Endothelial cell of hepatic sinusoid (primary cell): Measurements from ENCODE around the gene CADPS2.

ENCODE experiments used
- in situ Hi-C: cut with HindIII; loops from 2 replicates; pipeline ENCODE4 v1.10.0; 2017; ENCODE audit warnings: low sequenced_read_pairs

The CADPS2 gene

DNA sequence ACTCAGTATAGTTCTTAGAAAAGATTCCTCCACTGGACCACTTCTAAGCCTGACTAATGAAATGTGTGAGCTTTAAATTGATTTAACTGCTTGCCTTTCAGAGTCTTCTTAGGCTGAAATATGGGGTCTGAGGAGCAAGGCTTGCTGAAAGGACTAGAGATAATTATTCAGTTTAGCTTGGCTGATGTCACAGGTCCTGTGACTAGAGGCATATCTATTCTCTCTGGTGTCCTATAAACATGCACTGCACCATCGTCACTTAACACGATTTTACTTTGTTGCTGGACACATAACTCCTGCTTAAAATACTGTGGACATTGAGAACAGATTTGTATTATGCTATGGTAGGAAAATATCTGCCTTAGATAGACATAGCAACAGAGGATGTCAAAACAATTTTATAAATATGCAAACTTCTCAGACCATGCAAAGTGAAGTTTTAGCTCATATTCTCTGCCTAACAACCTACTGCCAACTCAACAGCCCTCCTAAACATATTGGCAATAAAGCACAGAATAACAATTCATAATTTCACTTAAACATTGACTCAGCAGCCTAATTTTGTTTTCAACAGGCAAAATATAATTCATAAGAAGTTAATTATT, 267.6 kb downstream of the CADPS2 start:
- in situ Hi-C loops = no loop called here

GRCh38 chr7:122616951-122617350, 269.3 kb downstream of the CADPS2 start:
- in situ Hi-C loops = no loop called here

DNA sequence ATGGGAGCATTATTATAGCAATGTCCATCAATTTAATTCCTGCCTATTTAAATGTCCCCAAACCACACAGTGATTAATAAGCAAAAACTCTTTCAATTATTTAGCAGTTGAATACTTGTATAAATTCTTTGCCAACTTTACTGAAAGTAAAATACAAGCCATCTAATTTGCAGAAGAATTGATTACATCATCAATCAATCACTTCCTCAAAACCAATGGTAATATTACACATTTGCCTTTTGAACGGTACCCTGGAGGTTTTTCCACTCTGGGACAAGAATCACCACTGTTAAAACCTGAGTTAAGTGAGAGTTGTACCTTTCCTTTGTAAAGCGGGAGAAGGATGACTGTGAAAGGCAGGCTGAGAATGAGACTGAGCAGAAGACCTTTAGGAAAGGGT, 280.3 kb downstream of the CADPS2 start:
- in situ Hi-C loops = no loop called here

DNA sequence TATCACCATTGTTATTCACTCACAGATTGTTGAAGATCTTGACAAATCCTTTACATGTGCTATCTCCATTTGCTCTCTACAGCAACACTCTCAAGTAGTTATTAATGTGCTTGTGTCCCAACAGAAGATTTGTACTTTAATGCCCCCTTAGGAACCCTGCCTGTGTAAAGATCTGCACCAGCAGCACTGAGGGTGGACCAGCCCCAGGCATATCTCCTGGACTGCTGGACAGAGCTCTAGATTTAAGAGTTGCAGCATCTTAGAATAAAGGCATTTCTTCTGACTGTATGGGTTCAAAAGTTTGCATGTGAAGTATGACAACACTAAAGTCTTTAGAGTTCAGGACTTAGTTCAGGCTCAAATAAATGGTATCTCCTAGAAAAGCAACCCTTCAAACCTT, 282.0 kb downstream of the CADPS2 start:
- in situ Hi-C loops = no loop called here

GRCh38 chr7:122602800-122603199, 283.5 kb downstream of the CADPS2 start:
- in situ Hi-C loops = no loop called here

- in situ Hi-C loops = no loop called here
Measured at GRCh38 chr7:122600630-122601029, 285.6 kb downstream of the CADPS2 start.

DNA sequence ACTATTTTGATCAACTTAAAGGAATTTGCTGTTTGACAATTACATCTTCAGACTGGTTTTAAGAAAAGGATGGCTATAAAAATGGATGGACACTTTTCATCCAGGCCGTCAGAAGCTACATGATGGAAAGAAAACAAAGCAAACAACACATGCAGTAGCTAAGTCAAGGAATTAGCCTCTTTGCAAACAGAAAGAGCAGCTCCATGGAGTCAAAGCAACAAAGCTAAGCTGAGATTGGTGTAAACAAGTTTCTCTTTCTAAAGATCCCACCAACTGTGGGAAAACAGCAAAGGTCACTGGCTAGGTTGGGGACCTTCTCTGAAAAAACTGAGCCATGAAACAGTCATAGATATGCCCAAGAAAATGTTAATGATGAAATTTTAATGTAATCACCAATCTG, 286.2 kb downstream of the CADPS2 start:
- in situ Hi-C loops = no loop called here

- in situ Hi-C loops = no loop called here
Measured at GRCh38 chr7:122597277-122597676, 289.0 kb downstream of the CADPS2 start.

DNA sequence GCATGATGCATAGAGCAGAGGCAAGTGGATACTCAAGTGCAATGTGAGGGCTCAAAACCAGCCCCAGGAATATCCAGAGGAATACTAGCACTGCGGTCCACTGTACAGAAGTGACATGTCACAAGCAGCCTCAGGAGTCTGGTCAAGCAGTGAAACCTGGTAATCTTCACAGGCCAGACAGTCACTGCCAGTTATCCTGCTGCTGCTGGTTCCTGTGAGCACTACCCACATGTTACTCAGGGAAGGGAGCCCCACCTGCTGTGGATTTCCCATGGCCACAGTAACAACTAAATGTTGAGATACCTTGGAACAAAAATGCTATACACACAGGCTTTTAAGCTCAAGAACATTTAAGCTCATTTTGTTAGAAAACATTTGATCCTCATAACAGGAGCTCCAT, 290.4 kb downstream of the CADPS2 start:
- in situ Hi-C loops = no loop called here

DNA sequence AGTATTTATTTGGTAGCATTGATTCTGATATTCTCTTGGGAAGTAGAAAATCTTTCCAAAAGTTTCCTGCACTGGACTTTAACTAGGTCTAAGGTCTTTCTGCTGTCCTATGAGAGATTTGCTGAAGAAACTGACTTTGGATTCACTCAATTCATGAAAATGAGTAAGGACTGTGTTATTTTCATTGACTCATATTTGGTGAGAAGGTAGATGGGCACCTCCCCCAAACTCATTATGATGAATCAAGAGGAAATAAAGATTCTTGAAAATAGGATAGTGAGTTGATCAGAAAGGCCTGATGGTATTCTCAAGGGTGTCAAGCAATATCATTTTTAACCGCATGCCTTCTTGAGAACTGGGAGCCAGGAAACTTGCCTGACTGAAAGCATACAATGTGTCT, 297.6 kb downstream of the CADPS2 start:
- in situ Hi-C loops = no loop called here

- in situ Hi-C loops = no loop called here
Measured at GRCh38 chr7:122584676-122585251, 301.5 kb downstream of the CADPS2 start.

DNA sequence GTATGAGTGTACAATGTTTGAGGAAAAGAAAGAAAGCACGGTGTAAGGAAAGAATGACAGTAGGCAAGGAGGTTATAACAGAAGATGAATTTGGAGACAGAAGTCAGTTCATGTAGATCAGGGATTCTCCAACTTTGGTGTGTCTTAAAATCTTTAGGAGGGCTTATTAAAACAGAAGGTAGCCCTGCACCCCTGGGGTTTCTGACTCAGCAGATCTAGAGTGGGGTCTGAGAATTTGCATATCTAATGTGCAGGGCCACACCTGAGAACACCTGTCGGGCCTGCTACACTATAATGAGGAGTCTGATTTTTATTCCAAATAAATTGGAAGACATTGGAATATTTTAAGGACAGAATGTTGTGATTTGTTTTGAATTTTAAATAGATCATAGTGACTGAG, 307.9 kb downstream of the CADPS2 start:
- in situ Hi-C loops = no loop called here

- in situ Hi-C loops = no loop called here
Measured at GRCh38 chr7:122577449-122578003, 308.7 kb downstream of the CADPS2 start.

GRCh38 chr7:122572706-122573105, 313.6 kb downstream of the CADPS2 start:
- in situ Hi-C loops = no loop called here

DNA sequence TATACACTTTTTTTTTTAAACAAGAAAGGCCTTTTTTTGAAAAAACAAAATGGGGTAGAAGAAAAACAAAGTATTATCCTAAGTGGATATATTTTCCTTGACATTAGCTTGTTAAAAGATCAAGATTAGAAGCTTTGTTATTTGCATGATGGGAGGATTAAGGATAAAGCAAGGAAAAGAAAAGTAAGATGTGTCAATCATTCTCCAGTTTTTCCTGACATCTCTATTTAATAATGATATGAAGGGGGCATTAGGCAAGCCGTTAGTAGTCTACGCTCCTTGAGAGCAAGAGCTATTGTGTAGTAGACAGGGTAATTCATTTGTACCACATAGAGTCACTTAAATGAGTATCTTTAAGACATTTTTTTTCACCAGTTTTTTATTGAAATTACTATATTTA, 324.9 kb downstream of the CADPS2 start:
- in situ Hi-C loops = no loop called here

DNA sequence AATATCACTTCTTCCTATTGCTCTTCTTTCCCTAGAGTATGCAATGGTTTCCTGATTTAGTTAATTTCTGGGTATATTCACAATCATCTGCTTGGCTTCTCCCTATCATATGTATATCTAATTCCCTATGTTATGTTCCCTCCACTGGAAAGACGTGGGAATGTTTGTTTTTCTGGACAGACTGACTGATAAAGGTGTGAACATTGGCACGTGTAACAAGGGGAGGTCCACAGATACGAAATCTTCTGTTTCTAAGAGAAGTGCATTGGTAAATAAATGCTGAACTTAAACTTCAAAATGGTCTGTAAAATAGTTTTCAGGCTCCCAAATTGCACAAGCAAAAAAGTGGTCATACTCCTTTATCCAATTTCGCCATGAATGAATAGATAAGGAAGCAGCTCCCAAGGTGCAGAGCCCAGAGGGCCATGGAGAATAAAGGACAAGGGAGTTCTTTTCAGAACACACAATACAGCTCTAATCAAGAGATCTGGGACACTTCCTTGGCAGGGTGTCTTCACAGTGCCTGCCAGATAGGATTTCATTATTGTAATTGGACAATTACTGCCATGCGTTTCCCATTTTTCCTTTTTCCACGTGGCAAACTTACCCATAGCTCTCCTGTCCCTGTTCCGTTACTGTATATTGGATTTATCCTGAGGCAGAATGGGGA, 329.3 kb downstream of the CADPS2 start:
- in situ Hi-C loops = no loop called here

- in situ Hi-C loops = no loop called here
Measured at GRCh38 chr7:122556219-122556618, 330.0 kb downstream of the CADPS2 start.

DNA sequence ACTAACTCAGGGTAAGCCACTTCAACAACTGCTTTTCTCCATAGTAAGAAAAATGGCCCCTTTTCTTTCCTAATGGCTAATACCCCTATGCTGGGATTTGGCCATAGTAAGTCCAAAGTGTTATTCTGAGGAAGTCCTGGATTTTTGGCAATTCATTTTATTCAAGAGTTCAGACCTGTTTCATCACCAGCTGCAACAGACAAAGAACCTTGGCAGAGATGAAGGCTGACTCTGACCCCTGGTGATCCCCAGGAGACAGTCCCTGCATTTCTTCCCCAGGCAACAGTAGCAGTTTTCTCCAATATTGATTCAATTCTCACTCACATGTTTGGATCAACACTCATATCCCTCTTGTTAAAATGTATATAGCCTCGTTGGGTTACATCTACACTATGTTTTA, 332.5 kb downstream of the CADPS2 start:
- in situ Hi-C loops = no loop called here

DNA sequence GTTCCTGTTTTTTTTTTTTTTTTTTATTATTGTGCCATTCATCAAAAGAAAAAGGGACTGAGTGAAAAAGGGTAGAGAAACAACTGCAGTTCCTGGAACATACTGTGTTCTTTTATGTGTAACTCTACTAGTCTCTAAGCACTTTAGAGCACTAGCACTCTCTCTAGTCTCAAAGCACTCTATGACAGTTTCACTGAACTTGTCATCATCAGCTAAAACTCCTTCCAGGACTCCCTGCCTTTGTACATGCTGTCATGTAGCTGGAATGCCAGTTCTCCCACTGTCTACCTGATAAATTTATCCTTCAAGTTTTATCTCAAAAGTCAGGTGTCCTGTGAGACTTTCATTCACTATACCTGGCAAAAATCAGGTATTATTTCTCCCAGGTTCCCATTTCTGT, 333.5 kb downstream of the CADPS2 start:
- in situ Hi-C loops = no loop called here

GRCh38 chr7:122550545-122550944, 335.7 kb downstream of the CADPS2 start:
- in situ Hi-C loops = no loop called here

- in situ Hi-C loops = no loop called here
Measured at GRCh38 chr7:122549578-122549977, 336.7 kb downstream of the CADPS2 start.

GRCh38 chr7:122546496-122546895, 339.8 kb downstream of the CADPS2 start:
- in situ Hi-C loops = no loop called here
